Prostate gland (tissue), 2 donors: ENCODE results near the gene SLC9A8.

Source experiments
- POLR2A ChIP-seq: fragments of 450-650 bp; IDR thresholded peaks from one replicate; pipeline ENCODE4 v1.6.1; 2016; ENCODE audit warnings: antibody characterized with exemption, mild to moderate bottlenecking
- TF ChIP-seq, protein P1 (sequence below), 4 experiments: fragments of 200-600 bp in 2 of 4; fragments of 450-650 bp in 2 of 4; sonication (generic) in 2 of 4; IDR thresholded peaks; 1 replicate in 3 of 4; 2 replicates in 1 of 4; pipeline ENCODE4 v1.5.1; 2016 to 2019; ENCODE audit warnings: antibody characterized with exemption in 4 of 4, mild to moderate bottlenecking in 2 of 4, moderate library complexity in 2 of 4

DNA sequence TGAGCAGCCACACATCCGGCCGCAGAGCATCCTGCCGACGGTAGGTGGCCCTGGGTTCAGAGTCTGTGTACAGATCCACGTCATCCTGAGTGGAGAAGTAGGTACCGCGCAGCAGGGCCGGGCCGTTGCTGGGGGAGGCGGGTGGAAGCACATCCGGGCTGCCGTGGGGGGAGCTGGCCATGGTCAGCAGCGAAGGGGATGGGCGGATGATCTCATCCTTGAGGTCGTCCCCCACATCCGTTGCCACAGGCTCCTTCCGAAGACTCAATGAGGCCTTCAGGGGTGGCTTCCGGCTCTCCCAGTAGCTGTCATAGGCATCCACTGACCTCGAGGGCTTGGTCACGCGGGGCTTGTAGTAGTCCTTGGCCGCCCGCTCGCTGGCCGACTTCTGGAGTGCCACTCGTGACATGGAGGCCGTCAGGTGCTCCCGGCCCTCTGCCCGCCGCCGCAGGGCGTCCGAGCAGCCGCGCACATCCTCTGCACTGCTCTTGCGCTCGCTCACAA, 93.5 kb downstream of the SLC9A8 start:
- TF ChIP-seq POLR2A, result no peak
- TF ChIP-seq, protein P1, sequence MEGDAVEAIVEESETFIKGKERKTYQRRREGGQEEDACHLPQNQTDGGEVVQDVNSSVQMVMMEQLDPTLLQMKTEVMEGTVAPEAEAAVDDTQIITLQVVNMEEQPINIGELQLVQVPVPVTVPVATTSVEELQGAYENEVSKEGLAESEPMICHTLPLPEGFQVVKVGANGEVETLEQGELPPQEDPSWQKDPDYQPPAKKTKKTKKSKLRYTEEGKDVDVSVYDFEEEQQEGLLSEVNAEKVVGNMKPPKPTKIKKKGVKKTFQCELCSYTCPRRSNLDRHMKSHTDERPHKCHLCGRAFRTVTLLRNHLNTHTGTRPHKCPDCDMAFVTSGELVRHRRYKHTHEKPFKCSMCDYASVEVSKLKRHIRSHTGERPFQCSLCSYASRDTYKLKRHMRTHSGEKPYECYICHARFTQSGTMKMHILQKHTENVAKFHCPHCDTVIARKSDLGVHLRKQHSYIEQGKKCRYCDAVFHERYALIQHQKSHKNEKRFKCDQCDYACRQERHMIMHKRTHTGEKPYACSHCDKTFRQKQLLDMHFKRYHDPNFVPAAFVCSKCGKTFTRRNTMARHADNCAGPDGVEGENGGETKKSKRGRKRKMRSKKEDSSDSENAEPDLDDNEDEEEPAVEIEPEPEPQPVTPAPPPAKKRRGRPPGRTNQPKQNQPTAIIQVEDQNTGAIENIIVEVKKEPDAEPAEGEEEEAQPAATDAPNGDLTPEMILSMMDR (IDR thresholded peaks at IDR 0.05), result no peak
